Omental fat pad (tissue), 4 donors: ENCODE measurements around the gene TKT. TPM values are rescaled to one million over a fixed set of nuclear protein-coding genes. Genes with fewer than 3 reads are reported as not detected.

Experiments used
- ATAC-seq: fragments of 150-250 bp; one replicate; pipeline ENCODE4 v1.9.1; 2016; ENCODE audit warnings: mild to moderate bottlenecking, moderate library complexity; ENCODE audit not compliant: low FRiP score
- DNase-seq: peaks from one replicate; pipeline ENCODE4 v3.0.0-alpha.2; 2019; ENCODE audit warnings: low spot score
- CTCF ChIP-seq, 3 donors: fragments of 450-650 bp; IDR thresholded peaks; one replicate each; pipeline ENCODE4 v1.5.1; 2016 to 2017; ENCODE audit warnings: antibody characterized with exemption in 3 of 3, mild to moderate bottlenecking in 3 of 3, moderate library complexity in 2 of 3
- total RNA-seq, 4 donors: library from RNA; depleted of rRNA; stranded (reverse); fragments of >200 nt; gene quantifications; one replicate each; pipeline ENCODE4 v1.1.0, GENCODE V29; 2016

TKT gene
- total RNA-seq, 4 donors from 2014 or later, result 187 to 325 (median 254) TPM

- no peak for TF ChIP-seq CTCF (IDR thresholded peaks at IDR 0.05)
- DNase-seq, result no peak
- ATAC-seq, result no peak
Measured at GRCh38 chr3:53191836-53192480, 63.9 kb downstream of the TKT start.

GRCh38 chr3:53190659-53191058 is 65.2 kb downstream of the TKT start:
- no peak for TF ChIP-seq CTCF (IDR thresholded peaks at IDR 0.05)
- DNase-seq (no peak), ATAC-seq (no peak)

- no peak for ATAC-seq
- no peak for TF ChIP-seq CTCF (IDR thresholded peaks at IDR 0.05)
- no peak for DNase-seq
Measured at GRCh38 chr3:53189276-53189675, 66.5 kb downstream of the TKT start.

GRCh38 chr3:53188720-53189119 is 67.1 kb downstream of the TKT start:
- no peak for DNase-seq
- no peak for TF ChIP-seq CTCF (IDR thresholded peaks at IDR 0.05)
- ATAC-seq, result no peak

- ATAC-seq (no peak), DNase-seq (no peak)
- TF ChIP-seq CTCF (IDR thresholded peaks at IDR 0.05), result no peak
Measured at GRCh38 chr3:53188136-53188685, 67.6 kb downstream of the TKT start.

- ATAC-seq, result no peak
- no peak for TF ChIP-seq CTCF (IDR thresholded peaks at IDR 0.05)
- DNase-seq, result no peak
Measured at GRCh38 chr3:53187430-53187829, 68.4 kb downstream of the TKT start.

GRCh38 chr3:53186726-53187125 is 69.1 kb downstream of the TKT start:
- no peak for ATAC-seq
- DNase-seq, result no peak
- no peak for TF ChIP-seq CTCF (IDR thresholded peaks at IDR 0.05)
